ENCODE data around the gene GPR153.

Gene GPR153

DNA sequence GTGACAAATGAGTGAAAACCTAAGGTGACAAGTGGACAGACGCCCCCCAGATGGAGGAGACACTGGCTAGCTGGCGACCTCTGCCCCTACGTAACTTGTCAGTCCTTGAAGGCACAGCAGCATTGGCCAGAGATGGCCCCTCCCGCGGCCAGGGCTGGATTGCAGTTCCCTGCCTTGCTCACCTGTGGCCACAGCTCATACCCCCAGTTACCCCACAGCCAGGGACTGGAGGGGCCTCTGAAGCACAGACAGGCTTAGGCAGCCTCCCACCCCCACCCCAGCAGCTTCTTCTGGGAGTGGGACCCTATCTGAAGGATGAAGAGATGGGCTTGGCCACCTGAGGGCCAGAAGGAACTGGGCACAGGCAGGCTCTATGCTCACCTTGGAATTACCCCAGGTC lies 13.2 kb downstream of the GPR153 start:
- no peak for DNase-seq

DNA sequence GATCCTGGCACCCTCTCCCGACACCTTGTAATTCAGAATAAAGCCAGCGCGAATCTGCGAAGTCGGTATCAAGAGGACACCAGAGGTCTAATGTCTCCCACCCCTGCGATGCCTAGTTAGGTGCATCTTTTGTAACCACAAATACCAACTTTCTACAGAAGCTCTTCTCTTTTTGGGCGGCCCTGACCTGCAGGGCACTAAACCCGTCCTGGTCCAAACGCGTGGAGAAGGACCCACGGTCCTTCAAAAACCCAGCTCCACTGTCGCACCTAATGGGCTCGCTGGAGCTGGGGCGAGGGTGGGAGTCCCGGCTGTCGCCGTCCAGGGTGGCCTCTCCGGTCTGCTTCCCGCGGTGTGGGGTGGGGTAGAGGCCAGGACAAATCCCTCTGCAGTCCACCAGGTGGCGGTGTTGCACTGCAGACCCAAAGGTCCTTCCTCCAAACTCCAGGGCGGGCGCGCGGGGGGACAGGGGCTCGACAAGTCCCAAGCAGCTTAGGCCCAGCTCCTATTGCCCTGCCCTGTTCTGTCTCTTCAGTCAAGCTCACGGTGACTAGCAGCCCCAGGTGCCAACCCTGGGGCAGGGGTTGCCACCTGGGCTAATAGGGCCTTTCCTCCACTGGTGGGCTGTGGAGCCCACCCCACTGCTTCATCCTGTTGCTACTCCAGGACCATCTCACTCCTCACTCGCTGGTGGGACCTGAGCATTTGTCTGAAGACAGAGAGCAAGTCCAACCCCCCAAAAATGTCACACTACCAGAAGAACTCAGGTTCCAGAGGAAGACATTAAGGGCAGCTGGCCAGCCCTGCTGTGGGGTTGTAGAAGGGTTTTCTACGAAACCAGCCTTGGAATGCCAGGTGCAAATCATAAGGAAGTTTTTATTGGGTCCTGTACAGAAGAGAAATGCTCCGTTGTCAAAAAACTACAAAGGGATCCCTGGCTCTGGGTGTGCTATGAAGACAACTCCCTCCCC lies 14.1 kb downstream of the GPR153 start:
- DNase-seq, result peak; percentile 71

- no peak for DNase-seq
These were observed 14.9 kb downstream of the GPR153 start for GRCh38 chr1:6245869-6246496.

- DNase-seq, result peak; percentile 71
These were observed 15.6 kb downstream of the GPR153 start for GRCh38 chr1:6245086-6245868.

- DNase-seq, result no peak
These were observed 16.4 kb downstream of the GPR153 start for GRCh38 chr1:6244401-6245049.

GRCh38 chr1:6243993-6244392 lies 16.9 kb downstream of the GPR153 start, which contains the start of gene HES3:
HES3 (plus strand) TSS chr1:6244179; CDS start chr1:6244366, 187 bp downstream.
- no peak for DNase-seq

DNA sequence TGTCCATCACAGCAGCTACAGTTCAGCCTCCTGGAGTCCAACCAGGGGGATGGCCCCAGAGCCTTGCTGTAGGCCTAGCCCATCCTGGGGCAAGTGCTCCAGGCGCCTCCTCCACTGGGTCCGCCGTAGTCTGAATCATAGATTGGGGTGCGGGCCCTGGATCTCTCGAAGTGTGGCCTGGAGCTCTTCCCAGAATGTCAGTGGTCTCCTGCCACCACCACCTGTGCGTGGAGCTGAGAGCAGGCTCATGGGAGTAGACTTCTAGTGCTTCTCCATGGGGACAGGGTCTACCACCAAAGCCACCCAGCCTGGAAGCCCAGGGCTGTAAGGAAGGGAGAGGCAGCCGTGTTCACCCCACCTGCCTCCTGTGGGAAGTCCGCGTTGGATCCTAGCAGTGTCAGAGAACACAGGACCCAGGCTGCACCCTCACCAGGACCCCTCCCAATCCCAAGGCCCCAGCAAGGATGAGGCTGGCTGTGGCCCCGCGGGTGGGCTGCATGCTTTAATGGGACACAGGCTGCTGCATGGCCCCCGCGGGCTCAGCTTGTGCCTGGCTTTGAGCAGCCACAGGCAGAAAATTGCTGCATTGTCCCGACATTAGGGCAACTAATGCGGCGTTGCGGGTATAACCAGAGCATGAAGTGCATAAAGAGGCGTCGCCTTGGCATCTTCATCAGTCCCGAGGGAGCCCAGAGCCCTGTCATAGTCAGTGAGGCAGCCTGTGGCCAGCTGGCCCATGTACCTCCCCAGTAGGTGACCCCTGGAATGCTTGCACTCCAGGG lies 17.7 kb downstream of the GPR153 start:
- DNase-seq, result no peak

- DNase-seq, result no peak
These were observed 18.8 kb downstream of the GPR153 start for GRCh38 chr1:6241887-6242740.

GRCh38 chr1:6241107-6241886 lies 19.6 kb downstream of the GPR153 start:
- no peak for DNase-seq

DNA sequence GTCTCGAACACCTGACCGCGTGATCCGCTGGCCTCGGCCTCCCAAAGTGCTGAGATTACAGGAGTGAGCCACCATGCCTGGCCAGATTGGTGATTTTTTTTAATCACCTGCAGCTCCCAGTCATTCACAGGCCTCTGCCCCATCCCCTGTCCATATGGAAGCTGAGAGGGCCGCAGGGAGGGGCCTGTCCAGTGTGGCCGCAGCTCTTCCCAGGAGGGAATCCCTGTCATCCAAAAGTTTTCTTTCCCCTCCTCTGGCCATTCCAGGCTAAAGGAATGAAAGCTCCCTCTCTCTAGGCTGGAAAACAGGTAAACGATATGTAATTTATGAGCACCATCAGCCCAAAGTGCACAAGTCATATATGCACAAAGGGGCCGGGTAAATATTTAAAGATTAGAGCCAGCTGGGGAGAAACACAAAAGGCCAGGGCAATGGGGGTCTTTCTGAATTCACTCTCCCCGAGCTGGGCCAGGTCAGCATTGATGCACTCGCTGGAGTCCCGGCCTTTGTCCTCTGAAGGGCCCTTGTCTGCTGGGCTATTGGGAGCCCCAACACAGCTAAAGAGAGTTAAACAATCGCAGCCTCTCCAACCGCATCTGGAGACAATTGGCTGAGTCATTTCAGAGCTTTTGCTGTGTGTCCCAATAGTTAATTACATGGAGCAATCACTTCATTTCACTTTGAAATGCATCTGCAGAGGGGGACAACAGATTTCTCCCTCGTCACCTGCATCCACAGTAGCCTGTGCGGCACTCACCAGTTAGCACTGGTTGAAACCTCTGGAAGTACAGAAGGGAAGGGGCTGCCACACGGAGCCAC lies 20.7 kb downstream of the GPR153 start:
- DNase-seq, result no peak

DNA sequence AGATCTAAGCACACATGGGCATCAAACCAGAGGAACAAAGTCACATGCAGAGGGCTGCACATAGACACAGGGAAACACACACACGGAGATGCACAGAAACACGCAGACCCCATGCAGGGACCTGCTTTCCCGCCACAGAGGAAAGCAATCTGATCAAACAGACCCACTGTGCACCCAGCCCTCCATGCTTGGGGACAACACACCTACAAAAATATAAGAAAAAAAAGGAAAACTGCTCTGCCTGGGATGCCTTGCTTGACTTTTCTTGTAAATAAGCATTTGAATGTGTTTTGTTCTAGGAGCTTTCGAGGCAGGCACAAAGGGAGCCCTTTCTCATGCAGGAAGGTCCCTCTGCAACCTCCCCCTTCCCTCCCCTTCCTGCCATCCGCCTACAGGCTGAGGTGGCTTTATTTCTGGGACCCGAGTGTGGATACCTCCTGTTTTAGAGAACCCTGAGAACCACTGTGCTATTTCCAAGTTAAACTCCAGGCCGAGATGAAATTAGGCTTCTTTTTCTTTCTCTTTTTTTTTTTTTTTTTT lies 21.6 kb downstream of the GPR153 start:
- DNase-seq, result no peak

DNA sequence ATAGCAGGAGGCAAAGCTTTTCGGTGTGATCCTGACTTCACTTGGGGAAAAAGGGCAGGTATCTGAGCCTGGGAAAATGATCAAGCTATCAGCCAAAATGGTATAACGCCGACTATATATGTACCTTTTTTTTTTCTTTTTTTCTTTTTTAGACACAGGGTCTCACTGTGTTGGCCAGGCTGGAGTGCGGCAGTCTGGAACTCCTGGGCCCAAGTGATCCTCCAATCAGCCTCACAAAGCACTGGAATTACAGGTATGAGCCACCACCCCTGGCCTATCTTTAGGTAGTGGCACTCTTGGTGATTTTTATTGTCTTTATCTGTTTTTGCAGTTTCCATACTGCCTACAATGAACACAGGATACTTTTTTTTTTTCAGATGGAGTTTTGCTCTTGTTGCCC lies 23.8 kb downstream of the GPR153 start:
- no peak for DNase-seq

- no peak for DNase-seq
These were observed 25.6 kb downstream of the GPR153 start for GRCh38 chr1:6235296-6235677.

GRCh38 chr1:6234502-6235295 lies 26.2 kb downstream of the GPR153 start:
- DNase-seq, result no peak

- no peak for DNase-seq
These were observed 27.5 kb downstream of the GPR153 start for GRCh38 chr1:6233376-6233775.

- DNase-seq, result no peak
These were observed 35.2 kb downstream of the GPR153 start for GRCh38 chr1:6225651-6226050.

GRCh38 chr1:6224718-6225117 lies 36.2 kb downstream of the GPR153 start:
- no peak for DNase-seq

DNA sequence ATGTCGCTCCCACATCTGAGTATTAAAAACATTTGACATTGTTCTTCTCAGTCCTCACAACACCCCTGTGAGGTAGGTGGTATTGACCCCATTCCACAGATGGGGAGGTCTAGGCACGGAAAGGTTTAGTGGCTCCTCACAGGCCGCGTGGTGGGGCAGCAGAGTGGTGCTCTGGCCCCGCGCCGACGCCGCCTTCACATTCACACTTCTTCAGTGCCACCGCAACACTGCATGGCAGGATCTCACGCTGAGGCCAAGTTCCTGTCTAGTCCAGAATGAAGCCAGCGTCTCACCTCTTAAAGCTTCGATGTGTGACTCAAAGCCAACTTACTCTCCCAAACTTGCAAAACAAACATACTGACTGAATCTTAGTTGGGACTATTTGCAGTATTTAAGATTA lies 37.3 kb downstream of the GPR153 start:
- DNase-seq, result no peak
